Ecto neural progenitor cell (in vitro differentiated cells): ENCODE data around the gene SMYD2.

ENCODE experiments used
- DNase-seq: peaks from one replicate; pipeline ENCODE4 v3.0.0-alpha.2; 2018; ENCODE audit warnings: low spot score

SMYD2 gene

GRCh38 chr1:214281021-214281719 is at the start of gene SMYD2:
Gene SMYD2 (plus strand): TSS chr1:214281159. CDS start chr1:214281255, 96 bp downstream.
- peak; percentile 83 for DNase-seq

- DNase-seq, result no peak
Measured at GRCh38 chr1:214233856-214234634, 46.9 kb upstream of the SMYD2 start.

GRCh38 chr1:214234635-214235025 is 46.3 kb upstream of the SMYD2 start:
- DNase-seq, result no peak

- no peak for DNase-seq
Measured at GRCh38 chr1:214236477-214236876, 44.5 kb upstream of the SMYD2 start.

GRCh38 chr1:214241060-214241459 is 39.9 kb upstream of the SMYD2 start:
- DNase-seq, result no peak

- DNase-seq, result no peak
Measured at GRCh38 chr1:214244252-214244651, 36.7 kb upstream of the SMYD2 start.

- DNase-seq, result no peak
Measured at GRCh38 chr1:214244841-214245240, 36.1 kb upstream of the SMYD2 start.

GRCh38 chr1:214247501-214248041 is 33.4 kb upstream of the SMYD2 start:
- DNase-seq, result no peak

GRCh38 chr1:214248311-214249085 is 32.5 kb upstream of the SMYD2 start:
- no peak for DNase-seq

GRCh38 chr1:214249651-214250050 is 31.3 kb upstream of the SMYD2 start:
- no peak for DNase-seq

GRCh38 chr1:214251354-214251753 is 29.6 kb upstream of the SMYD2 start:
- no peak for DNase-seq

GRCh38 chr1:214255509-214255908 is 25.4 kb upstream of the SMYD2 start:
- DNase-seq, result no peak

GRCh38 chr1:214259353-214259977 is 21.5 kb upstream of the SMYD2 start:
- no peak for DNase-seq

- no peak for DNase-seq
Measured at GRCh38 chr1:214260561-214261205, 20.3 kb upstream of the SMYD2 start.

GRCh38 chr1:214261206-214262123 is 19.5 kb upstream of the SMYD2 start:
- DNase-seq, result peak; percentile 92

- no peak for DNase-seq
Measured at GRCh38 chr1:214264196-214264595, 16.8 kb upstream of the SMYD2 start.

- DNase-seq, result no peak
Measured at GRCh38 chr1:214264976-214265375, 16.0 kb upstream of the SMYD2 start.

- no peak for DNase-seq
Measured at GRCh38 chr1:214270097-214270650, 10.8 kb upstream of the SMYD2 start.

- no peak for DNase-seq
Measured at GRCh38 chr1:214271174-214271858, 9.6 kb upstream of the SMYD2 start.
